ENCODE data around the gene ADAMTS8. TPM values are rescaled to one million over a fixed set of nuclear protein-coding genes. Genes with fewer than 3 reads are reported as not detected.

Gene ADAMTS8
- total and polyA plus RNA-seq, 2 experiments from 2014 or later = 3.8 to 6.6 TPM

DNA sequence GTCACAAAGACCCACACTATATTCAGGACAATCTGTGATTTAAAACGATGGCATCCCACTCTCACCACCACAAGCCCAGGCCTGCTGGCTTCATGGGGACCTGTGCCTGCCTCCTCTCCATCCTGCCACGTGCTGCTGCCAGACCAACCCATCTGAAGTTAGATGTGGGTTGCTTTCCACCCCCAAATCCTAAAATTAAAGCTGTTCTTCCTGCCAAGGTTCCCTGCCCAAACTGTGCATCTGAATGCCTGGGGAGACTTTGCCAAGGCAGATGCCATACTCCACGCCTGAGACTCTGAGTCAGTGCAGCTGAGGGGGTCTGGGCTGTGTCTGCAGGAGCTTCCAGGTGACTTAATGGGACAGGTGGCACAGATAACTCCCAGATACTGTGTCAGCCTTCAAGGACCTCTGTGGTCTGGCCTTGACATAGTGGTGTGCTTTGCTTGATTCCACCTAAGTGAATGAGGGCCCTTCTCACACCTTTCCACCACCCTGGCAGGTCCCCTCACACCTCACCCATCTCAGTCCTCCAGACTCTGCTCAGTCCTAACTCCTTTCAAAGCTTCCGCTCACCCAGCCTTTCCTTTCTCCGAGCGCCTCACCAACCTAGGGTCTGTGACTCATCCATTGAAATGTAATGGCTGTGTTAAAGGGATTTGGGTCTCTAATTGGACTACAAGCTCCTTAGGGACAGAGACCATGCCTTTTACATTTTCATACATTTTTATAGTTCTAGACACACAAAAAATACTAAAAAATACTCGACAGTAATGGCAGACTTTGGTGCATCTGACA is 18.6 kb downstream of the ADAMTS8 start:
- DNase-seq (ENCODE audit: low read depth in 1 of 2, low spot score in 1 of 2) = no peak
- H3K36me3 ChIP-seq = no peaks in the 10 kb centered on the region
- no peak overlapping the region for H3K4me3 ChIP-seq
- TF ChIP-seq, protein P1, sequence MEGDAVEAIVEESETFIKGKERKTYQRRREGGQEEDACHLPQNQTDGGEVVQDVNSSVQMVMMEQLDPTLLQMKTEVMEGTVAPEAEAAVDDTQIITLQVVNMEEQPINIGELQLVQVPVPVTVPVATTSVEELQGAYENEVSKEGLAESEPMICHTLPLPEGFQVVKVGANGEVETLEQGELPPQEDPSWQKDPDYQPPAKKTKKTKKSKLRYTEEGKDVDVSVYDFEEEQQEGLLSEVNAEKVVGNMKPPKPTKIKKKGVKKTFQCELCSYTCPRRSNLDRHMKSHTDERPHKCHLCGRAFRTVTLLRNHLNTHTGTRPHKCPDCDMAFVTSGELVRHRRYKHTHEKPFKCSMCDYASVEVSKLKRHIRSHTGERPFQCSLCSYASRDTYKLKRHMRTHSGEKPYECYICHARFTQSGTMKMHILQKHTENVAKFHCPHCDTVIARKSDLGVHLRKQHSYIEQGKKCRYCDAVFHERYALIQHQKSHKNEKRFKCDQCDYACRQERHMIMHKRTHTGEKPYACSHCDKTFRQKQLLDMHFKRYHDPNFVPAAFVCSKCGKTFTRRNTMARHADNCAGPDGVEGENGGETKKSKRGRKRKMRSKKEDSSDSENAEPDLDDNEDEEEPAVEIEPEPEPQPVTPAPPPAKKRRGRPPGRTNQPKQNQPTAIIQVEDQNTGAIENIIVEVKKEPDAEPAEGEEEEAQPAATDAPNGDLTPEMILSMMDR (IDR thresholded peaks at IDR 0.05; ENCODE audit: low read depth, low read length) = no peak
- H3K27me3 ChIP-seq = peaks cover 7% of the 10 kb centered on the region
- no peaks in the 10 kb centered on the region for H3K9me3 ChIP-seq (ENCODE audit: low read depth)
- no peaks in the 10 kb centered on the region for H3K4me1 ChIP-seq (ENCODE audit: low read depth)
- H3K27ac ChIP-seq = no peak overlapping the region

DNA sequence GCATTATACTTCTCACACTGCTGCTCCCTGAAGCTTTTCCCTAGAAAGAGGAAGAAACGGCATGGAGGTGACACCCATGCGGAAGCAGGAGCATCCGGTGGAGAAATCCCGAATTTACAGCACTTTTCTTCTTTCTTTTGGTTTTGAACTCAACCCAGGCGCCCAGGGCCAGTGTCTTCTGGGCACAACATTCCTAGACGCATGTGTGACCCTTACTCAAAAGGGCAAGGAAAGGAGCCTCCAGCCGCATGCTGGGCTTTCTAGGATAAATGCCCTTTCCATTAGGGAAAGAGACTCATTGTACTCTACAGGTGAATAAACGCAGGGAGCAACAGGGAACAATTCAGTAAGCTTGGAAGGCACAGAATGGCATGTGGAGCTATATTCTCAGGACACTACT is 19.5 kb downstream of the ADAMTS8 start:
- Histone ChIP-seq H3K36me3 (no peaks in the 10 kb centered on the region), H3K27me3 (peaks cover 7% of the 10 kb centered on the region), H3K9me3 (ENCODE audit: low read depth) (no peaks in the 10 kb centered on the region), H3K4me3 (no peak overlapping the region), H3K27ac (no peak overlapping the region), H3K4me1 (ENCODE audit: low read depth) (no peaks in the 10 kb centered on the region)
- TF ChIP-seq, protein P1 (IDR thresholded peaks at IDR 0.05; ENCODE audit: low read depth, low read length) = no peak
- no peak for DNase-seq (ENCODE audit: low read depth in 1 of 2, low spot score in 1 of 2)

DNA sequence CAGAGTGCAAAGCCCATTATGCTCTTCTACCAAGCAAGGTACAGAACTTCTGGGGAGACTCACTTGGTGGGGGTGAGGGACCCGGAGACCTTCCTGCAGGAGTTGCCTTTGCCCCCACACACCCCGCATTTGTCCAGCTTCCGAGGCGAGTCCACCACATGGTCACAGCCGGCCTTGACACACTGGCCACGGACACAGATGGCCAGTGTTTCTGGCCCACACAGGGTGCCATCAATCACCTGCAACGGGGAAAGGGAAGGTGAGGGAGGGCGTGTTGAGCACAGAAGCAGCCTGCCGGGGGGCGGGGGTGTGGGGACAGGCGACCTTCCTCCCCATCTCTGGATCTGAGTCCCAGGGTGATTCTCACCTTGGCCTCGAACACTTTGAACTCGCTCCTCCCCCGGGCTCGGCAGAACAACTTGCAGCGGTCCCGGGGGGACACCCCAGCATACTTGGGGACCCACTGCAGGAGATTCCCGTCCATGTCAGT is 20.0 kb downstream of the ADAMTS8 start:
- no peaks in the 10 kb centered on the region for H3K4me1 ChIP-seq (ENCODE audit: low read depth)
- no peak for DNase-seq (ENCODE audit: low read depth in 1 of 2, low spot score in 1 of 2)
- H3K27me3 ChIP-seq = peaks cover 7% of the 10 kb centered on the region
- no peak overlapping the region for H3K27ac ChIP-seq
- no peak overlapping the region for H3K4me3 ChIP-seq
- no peaks in the 10 kb centered on the region for H3K9me3 ChIP-seq (ENCODE audit: low read depth)
- H3K36me3 ChIP-seq = no peaks in the 10 kb centered on the region
- TF ChIP-seq, protein P1 (IDR thresholded peaks at IDR 0.05; ENCODE audit: low read depth, low read length) = no peak

DNA sequence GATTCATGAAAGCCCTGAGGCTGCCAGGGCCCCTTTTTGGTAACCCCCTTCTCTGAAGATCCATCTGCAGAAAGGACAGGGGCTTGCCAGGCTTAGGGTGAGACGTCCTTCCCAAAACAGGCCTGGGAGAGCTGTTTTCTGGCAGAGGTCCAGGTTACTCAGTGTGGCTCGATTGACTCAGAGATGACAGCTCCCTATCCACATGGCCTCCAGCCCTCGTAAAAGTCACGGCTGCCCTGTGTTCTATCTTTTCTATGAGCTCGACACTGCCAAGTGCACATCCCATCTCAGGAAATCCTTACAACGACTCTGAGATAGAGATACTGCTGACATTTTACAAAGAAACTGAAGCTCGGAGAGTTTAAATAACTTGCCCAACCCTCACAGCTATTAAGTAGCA is 20.4 kb downstream of the ADAMTS8 start:
- Histone ChIP-seq H3K27me3 (peaks cover 7% of the 10 kb centered on the region), H3K9me3 (ENCODE audit: low read depth) (no peaks in the 10 kb centered on the region), H3K4me1 (ENCODE audit: low read depth) (no peaks in the 10 kb centered on the region), H3K27ac (no peak overlapping the region), H3K36me3 (no peaks in the 10 kb centered on the region), H3K4me3 (no peak overlapping the region)
- peak in 1 of 2 donors; percentile 46 for DNase-seq (ENCODE audit: low read depth in 1 of 2, low spot score in 1 of 2)
- TF ChIP-seq, protein P1 (IDR thresholded peaks at IDR 0.05; ENCODE audit: low read depth, low read length) = no peak

DNA sequence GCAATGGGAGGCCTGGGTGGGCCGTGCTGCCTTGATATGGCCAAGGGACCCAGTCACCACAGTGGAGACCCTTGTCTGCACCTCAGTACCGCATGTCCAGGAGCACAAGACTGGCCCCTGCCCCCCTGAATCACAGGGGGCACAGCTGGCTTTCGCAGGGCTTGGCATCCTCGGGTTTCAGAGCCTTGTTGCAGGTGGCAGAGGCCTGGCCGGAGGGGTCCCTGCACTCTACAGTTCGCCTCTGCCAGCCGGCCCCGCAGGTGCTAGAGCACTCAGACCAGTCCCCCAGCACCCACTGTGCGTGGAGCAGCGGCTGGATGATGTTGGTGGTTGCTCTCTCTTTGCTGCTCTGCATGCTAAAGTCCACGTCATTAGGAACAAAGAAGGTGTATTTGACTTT is 23.0 kb downstream of the ADAMTS8 start:
- Histone ChIP-seq H3K27ac (no peak overlapping the region), H3K4me1 (ENCODE audit: low read depth) (no peaks in the 10 kb centered on the region), H3K4me3 (no peak overlapping the region), H3K9me3 (ENCODE audit: low read depth) (no peaks in the 10 kb centered on the region), H3K36me3 (no peaks in the 10 kb centered on the region), H3K27me3 (peaks cover 5% of the 10 kb centered on the region)
- no peak for DNase-seq (ENCODE audit: low read depth in 1 of 2, low spot score in 1 of 2)
- TF ChIP-seq, protein P1 (IDR thresholded peaks at IDR 0.05; ENCODE audit: low read depth, low read length) = no peak
